ENCODE results near the gene CRABP2.
A peak's percentile ranks its signal among the peaks of the same experiment; 100 is the strongest.

Gene CRABP2

DNA sequence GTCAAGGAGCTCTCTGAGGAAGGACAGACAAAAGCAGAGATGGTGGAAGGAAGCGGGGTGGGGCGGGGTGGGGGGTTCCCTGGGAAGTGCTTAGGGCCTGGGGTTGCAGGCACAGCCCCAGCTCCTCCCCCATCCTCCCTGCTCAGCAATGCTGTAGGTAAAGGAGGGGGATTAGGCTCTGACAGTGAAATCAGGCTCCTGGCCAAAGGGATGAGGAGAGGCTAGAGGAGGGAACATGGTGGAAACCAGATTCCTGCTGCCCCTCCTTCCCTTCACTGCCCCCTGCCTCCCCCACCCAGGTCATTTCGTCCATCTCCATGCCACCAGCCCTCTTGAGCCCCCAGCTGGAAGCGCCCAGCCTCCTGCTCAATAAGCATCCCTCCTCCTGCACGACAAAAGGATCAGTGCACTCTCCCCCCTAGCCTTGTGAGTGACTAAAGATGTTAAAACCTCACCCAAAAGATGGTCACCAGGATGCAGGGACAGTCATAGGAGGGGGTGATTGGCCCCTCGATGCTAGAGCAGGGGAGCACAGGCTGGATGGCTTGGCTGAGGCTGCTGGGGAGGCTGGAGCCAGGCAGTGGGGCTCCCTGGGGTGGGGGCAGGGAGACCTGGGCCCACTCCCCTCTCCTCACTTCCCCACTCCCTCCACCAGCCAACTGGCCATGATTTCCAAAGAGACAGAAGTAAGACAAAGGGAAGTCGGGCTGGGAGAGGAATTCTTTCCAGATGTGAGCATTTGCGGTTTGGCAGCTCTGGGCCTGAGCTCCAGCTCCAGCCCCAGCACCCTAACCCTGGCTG is 2.2 kb upstream of the CRABP2 start:
- no peak for DNase-seq

DNA sequence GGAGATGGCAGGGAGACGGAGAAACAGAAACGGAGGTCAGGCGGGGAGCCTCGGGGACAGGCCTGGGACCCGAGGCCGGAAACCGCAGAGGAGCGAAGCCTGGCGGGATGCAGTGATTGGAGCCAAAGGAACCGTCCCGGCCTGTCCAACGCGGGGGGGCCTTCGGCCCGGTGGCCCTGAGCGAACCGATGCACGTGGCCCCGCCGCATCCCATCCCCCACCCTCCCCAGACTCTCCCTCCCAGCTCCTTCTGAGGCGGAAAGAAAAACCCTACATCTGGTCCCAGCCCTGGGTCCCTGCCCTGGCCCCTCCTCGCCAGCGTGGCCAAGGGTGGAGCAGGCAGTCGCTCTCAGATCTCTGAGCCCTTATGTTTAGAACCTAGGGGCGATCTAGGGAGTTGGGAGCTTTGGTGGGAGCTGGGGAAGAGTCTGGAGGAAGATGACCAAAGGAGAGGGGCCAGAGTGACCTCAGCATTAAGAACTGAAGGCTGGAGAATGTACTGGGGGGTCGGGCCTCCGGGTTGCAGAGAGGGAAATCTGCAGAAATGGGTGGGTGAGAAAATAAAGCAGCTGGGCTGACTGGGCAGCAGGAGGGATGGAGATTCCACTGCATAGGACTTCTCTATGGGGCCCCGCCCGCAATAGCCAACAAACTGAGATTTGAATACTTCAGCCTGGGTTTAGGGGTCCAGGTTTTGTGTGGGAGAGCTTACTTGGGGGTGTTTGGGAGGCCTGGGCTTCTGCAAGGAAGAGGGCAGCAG is 1.5 kb upstream of the CRABP2 start:
- DNase-seq = peak; percentile 13

DNA sequence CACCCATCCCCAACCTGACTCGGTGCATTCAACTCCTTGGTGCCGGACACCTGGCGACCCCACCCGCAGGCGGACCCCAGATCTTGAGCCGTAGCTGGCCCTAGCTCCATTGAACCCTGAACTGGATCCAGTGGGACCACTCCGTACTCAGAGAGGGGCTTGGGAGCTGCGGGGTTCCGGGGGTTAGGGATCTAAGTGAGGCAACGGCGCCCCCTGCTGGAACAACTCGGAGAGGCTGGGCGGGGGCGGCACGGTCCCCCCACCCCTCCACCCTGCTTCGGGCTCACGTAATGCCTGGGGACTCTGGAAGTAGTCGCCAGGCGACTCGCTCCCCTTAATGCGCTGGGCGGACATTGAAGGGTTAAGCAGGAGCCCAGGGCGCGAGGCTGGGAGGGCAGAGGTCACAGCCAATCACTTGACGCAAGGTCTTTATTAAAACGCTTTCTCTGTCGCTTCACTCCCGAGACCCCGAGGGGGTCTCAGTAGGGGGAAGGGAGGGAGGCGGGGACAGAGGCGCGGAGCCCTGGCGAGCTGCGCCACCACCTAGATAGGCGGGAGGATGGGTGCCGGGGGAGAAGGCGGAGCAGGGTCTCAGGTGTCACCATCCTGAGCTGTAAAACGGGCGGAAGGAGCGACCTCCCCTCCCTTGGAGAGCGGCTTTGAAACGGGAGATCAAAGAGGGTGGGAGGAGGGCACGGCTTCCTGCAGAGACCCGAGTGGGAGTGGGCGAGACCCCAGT is 704 bp upstream of the CRABP2 start:
- DNase-seq = peak; percentile 56

DNA sequence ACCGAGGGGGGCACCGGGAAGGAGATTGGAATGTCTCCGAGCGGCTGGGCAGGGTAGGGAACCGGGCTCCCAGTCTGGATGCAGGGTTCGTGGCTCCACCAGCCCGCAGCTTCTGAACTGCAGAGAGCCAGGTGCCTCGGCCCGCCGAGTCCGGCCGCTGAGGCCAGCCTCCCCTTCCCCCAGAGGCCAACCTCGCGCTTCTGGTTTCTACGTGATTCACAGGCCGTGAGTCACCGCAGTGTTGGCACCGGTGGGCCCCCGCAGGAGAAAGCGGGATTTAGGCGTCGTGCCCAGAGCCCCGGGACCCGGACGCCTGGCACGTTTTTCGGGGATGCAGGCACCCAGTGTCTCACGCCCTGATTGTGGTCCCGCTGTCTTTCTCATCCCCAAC is 458 bp downstream of the CRABP2 start:
- no peak for DNase-seq

DNA sequence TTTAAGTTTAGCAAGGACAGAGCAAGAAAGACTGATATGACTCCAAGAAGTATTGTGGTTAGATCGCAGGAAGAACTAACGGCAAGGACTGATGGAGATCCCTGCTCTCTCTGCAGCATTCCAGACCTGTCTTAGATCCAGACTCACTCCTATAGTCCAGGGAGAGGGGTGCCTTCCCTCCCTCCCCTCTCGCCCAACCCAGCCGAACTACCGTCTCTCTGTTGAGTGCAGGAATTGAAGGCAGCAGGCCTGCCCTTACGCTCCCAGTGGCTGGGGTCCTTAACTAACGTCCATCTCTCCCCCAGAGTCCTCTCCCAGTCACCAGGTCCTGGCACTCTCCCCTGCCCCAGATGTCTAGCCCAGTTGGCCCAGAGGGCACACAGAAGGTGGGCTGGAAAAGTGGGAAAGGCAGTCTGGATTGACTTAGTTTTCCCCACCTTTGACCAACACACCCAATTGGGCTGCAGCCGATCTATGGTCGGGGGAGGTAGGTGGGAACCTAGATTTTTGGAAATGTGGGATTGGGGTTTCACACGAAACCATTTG is 1.1 kb downstream of the CRABP2 start:
- DNase-seq = no peak

DNA sequence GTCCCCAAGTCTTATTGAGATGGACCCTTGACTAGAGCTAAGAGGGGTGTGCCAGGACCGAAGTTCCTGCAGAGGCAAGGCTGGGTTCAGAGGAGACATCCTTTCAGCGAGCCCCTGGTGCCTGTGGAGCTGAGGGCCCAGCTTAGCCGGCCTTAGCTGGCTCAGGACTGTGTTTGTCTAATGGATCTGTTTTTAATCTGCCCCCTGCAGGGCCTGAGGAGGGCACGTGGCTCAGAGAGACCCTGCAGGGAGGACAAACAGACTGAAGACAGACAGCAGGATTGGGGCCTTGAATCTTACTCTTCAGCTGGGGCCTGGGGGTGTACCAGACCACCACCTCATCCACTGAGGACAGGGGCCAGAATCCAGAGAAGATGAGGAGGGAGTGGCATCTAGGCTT is 1.6 kb downstream of the CRABP2 start:
- DNase-seq = no peak

DNA sequence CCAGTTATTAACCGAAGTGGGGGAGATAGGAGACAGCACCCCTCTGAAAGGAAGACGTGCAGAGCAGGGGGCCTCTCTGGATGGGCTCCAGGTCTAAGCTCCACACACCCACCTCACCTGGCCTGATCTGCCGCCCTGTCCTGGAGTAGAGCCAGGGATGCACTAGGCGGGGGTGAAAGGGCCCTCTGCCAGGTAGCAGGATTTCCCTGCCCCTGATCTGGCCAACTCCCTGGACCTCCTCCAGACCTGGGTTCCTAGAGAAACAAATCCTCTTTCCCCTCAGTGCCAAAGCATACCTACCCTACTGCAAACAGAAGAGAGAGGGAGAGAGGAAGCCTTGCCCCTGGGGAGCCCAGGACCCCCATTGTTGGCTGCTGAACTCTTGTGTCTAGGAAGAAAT is 2.0 kb downstream of the CRABP2 start:
- DNase-seq = no peak

DNA sequence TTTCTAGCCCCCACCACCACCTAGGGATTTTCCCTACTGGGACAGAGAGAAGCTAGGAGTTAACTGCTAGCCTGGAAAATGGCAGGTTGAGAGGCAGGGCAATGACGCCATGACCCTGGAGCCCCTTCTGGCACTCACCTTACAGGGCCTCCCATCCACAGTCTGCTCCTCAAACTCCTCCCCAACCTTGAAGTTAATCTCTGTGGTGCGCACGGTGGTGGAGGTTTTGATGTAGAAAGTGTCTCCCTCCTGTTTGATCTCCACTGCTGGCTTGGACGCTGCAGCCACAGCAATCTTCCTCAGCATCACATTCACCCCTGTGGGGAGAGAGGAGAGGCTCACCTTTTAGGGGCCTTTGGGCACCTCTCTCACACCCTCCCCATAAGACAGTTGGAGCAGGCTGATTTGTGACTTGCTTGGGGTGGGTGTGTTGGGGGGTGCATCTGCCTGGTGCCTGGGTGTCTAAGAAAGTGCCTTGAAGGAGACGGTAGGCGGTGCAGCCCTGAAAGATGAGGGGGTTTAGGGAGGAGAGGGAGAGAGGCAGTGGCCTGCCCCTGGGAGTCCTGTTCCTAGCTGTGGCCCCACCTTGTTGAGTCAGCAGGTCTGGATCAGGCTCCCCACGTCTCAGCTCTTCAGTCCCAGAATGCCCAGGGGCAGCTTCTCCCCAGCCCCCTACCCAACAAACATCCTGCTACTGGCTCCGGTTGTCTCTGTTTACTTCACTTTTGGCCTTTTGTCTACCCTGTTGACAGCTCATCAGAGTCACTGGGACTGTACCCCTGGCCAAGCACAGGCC is 4.4 kb downstream of the CRABP2 start:
- no peak for DNase-seq

DNA sequence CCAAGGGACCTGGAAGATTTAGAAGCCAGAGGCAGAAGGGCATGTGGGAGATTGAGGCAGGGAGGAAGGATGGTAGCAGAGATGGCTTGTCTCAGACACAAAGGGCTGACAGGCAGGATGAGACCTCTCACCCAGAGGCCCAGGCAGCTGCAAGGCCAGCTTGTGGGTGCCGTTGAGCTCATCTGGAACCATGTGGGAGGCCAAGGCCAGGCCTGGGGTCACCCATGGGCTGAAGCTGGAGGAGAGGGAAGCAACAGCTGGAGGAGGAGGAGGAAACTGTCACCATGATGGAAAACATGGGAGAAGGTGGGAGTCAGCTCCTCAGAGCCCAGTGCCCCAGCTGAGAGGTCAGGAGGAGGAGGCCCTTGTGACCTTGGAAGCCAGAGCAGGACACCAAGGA is 6.4 kb downstream of the CRABP2 start:
- no peak for DNase-seq

DNA sequence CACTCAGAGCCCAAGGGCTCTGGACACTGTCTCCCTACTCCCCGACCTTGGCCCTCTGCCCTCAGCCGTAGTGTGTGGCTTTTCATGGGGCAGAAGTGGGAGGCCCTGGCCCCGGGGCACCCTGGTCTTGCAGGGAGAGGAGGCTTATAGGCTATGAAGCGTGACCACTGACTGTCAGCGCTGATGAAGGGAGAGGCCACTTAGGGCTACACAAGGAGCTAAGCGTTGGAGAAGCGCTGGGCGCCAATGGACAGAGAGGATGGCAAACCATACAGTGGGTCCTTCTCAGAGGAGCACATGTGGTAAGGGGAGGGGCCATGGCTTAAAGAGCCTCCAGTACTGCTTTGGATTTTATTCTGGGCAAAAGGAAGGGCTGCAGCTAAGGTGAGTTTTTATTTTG is 7.9 kb downstream of the CRABP2 start:
- no peak for DNase-seq

DNA sequence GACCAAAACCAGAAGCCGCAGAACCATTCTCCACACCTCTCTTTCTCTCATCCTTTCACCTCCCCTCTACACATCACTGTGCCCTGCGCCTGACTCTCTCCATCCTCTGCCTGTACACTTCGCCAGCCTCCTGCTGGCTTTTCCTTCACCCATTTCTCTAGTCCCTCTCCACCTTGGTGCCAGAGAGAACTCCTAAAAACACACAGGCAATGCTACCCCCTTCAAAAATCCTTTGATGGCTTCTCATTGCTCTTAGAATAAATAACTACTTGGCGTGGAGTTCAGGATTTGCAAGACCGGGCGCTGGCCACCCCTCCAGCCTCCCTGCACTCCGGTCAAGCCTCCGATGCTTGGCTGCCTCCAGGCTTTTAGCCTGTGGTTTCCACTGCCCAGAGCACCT is 8.6 kb downstream of the CRABP2 start:
- DNase-seq = no peak

DNA sequence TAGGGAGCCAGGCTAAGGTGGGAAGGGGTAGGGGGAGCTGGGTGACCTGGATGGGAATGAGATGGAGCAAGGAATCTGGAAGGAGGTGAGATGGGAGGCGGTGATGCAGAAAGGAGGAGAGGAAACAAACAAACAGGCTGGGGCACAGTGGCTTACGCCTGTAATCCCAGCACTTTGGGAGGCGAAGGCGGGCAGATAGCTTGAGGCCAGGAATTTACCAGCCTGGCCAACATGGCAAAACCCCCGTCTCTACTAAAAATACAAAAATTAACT is 10.8 kb downstream of the CRABP2 start:
- DNase-seq = no peak

DNA sequence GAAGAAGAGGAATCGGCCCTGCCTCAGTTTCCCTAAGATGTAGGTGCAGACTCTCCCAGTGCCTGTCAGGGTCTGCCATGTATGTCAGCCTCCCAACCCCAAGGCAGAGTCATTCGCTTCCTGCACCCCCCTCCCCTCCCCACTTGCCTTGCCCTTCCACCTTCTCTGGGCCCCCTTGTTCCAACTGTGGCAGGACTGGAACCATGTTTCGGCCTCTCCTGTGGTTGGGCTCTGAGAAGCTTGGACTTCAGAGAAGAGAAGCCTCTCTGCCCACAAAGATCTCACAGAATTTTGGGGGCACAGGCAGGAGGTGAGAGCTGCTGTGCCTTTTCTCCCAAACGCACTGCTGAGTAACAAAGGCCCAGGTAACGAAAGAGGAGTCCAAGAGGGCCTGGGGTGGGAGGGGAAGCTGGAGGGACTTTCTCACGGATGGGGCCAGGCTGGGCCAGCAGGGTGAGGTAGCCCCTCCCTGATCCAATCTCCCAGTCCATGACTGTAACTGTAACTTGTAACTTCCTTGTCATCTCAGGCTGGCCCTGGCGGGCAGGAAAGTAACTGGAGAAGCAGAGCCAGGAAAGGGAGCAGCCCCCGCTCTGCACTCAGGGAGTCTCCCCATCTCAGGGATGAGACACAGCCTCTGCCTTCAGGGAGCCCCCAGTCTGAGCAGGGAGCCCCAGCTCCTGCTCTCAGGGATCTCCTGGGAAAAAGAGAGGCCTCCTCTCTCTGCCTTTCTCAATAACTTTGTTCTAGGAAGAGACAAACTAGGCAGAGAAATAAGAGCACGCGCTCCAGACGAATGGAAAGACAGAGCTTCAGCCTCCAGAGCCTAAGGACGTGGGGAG is 11.3 kb downstream of the CRABP2 start:
- DNase-seq = no peak

DNA sequence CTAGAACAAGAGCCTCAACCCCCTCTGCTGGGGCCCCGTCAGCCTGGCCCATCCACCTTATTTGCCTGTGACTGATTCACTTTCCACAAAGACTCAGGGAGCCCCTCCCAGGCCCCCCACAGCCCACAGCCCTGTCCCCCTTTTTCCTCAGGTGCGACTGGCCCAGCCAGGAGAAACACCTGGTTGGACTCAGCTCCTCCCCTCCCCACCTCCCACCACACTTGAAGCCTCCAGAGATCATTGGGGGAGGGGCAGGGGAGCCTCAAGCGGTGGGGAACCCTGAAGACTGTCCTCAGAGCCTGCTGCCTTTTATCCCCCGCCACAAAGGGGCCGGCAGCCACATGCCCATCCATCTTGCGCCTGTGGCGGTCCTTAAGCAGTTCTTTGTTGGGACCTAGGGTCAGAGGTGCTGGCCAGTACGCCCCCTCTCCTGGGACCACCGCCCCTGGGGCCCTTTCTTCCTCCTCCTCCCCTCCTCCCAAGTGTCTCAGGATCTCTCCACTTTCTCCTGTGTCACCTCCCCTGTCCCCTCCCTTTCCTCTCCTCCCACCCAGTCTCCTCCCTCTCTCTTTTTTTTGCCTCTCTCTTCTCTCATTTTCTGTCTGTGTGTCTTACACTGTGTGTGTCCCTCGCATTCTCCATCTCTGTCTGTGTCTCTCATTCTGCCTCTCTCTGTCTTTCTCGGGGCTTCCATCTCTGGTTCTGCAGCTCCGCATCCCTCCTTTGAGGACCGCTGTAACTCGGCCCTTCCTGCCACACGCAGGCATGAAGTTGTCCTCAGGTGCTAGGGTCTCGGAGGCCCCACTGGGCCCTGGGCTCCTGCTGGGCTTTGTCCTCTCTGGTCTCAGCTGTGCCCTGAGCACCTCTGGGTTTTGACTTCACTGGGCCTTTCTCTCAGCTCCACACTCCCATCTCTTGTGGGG is 12.2 kb downstream of the CRABP2 start:
- no peak for DNase-seq

DNA sequence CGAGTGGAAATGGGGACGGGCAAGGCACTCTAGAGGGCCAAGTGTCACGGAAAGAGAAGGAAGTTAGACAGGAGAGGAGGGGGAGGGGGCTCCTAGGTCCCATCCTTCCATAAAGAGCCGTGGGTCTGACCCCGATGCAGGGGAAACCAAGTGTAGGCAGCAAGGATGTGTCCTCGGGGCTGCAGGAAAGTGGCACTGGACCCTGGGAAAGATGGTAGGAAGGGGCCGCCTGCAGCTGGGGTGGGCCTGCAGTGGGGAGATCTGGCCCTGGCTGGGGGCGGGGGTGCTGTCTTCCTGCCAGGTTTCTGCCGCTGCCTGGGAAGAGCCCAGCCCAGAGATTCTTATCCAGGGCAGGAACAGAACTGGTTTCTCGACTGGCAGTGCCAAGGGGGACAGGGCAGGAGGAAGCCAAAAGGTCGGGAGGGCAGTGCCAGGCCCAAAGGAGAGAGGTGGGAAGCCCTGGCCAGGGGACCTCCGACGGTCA is 12.9 kb downstream of the CRABP2 start:
- DNase-seq = no peak

DNA sequence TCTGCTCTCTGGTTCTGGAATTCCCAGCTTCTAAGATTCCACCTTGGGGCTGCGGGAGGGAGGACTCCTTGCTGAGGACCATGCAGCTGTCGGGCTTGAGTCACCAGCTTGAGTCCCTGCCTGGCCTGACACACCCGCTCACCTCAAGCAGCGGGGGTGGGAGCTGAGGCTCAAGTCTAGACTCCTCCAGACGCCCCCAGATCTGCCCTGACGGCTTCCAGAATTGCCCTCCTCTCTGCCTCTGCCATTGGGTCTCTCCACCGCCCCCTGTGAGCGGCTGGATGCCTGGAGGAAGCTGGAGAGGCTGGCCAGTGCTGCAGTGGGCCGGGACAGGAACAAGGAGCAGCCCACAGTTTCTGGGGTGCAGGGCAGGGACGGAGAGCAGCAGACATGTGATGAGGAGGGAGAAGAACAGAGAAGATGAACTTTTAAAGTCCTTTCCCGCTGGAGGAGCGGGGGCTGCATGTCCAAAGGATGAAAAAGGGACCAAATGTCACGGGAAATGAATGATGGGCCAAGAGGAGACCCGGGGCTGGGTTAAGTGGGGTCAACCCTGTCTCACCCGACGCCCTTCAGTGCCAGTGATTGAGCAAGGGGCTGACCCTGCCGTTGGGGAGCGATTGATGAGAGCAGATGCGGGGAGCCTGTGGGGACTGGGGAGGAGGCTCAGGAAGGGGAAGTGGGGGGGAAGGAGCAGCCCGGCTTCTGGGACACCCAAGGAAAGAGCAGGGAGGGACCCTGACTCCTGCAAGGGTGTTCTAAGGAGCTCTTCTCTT is 13.5 kb downstream of the CRABP2 start:
- no peak for DNase-seq

DNA sequence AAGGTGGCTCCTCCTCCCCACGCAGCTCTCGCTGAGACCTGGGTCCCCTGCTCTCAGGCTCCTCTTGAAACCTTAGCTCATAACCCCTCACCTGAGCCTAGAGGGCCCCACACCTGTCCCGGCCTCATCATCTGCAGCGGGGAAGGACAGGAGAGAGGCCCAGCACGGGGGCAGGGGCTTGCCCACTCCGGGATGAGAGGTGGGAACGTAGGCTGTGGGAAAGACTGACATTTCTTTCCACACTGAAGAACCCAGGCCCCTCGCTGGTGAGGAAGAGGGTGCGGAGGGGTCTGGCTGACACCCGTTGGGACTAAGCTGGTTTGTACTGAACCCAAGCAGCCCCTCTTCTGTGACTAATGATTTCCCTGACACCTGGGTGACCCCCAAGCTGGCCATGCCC is 14.2 kb downstream of the CRABP2 start:
- DNase-seq = no peak

DNA sequence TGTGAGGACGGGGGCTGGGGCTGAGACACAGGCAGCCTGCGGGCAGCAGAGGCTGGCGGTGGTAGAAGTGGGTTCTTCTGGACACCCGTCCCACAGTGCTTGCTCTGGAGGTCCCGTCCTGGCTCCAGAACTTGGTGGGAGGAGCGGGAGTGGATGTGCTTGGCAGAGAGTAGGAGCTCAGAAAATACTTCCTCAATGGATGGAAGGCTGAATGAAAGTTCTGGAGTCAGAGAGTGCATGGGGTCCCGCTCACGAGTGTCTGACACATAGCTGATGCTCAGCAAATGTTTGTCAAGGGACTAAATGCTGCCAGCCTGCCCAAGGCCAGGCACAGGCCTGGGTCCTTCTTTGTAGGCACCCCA is 14.7 kb downstream of the CRABP2 start:
- no peak for DNase-seq

DNA sequence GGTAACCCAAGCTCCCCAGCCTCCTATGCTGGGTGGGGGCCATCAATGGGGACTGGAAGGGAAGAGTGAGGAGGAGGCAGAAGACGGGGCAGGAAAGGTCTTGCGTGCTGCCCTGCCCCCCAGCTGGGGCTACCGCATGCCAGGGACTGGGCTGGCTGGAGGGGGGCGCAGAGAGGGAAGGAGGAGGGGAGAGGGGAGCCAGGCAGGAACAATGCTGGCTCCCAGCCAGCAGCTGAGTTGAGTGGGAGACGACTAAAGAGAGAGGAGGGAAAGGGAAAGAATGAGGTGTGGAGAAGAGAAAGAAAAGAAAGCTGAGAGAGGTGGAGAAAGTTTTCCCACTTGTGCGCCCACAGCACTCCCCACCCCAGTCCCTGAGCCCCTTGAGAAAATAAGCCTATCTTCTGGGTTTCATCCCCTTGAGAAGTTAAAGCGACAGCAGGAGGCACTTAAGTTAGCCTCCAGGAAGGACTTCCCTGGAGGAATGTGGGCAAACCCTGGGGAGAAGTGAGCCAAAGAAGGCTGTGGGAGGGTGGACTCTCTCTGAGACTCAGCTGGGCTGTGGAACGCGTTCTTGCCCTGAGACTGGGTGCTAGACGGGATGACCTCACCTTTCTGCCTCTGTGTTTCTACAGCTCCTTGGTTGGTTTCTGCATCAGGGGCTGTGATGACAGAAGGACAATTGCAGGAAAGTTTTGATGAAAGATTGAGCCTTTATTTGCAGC is 15.3 kb downstream of the CRABP2 start:
- no peak for DNase-seq
